Activated CD8-positive, alpha-beta T cell treated with anti-CD3 and anti-CD28 coated beads for 36 hours (primary cell): ENCODE results near the gene KIF7. TPM values are rescaled to one million over a fixed set of nuclear protein-coding genes. Genes with fewer than 3 reads are reported as not detected.

Source experiments
- ATAC-seq: fragments of 200-7000 bp; cut with Tn5 transposase; one replicate; pipeline ENCODE4 v1.10.0; 2021; ENCODE audit warnings: mild to moderate bottlenecking, moderate library complexity
- CTCF ChIA-PET: fragments of 350-600 bp; sonication (Branson Sonifier 250); formaldehyde crosslinking; loops from one replicate; lab custom pipeline; 2021; ENCODE audit warnings: antibody characterized with exemption; lab: Charles Lee
- POLR2A ChIA-PET: fragments of 350-600 bp; sonication (Branson Sonifier 250); formaldehyde crosslinking; loops from one replicate; lab custom pipeline; 2021; ENCODE audit warnings: antibody characterized with exemption; lab: Charles Lee
- DNase-seq: peaks from one replicate; pipeline ENCODE4 v3.0.0-alpha.2; 2020
- H3K27ac Mint-ChIP-seq: one replicate; pipeline ENCODE4 v1.8.0; 2021; ENCODE audit warnings: mild to moderate bottlenecking, mixed read lengths
- H3K27me3 Mint-ChIP-seq: one replicate; pipeline ENCODE4 v1.8.0; 2021; ENCODE audit warnings: mixed read lengths
- H3K36me3 Mint-ChIP-seq: one replicate; pipeline ENCODE4 v1.8.0; 2021; ENCODE audit warnings: low read depth, mixed read lengths
- H3K4me1 Mint-ChIP-seq: one replicate; pipeline ENCODE4 v1.8.0; 2021; ENCODE audit warnings: low read depth, mixed read lengths
- H3K4me3 Mint-ChIP-seq: one replicate; pipeline ENCODE4 v1.8.0; 2021; ENCODE audit warnings: mild to moderate bottlenecking, moderate library complexity, mixed read lengths
- H3K9me3 Mint-ChIP-seq: one replicate; pipeline ENCODE4 v1.8.0; 2021; ENCODE audit warnings: mixed read lengths
- intact Hi-C: fragments of 100-400 bp; cut with micrococcal nuclease; formaldehyde crosslinking; loops from one replicate; pipeline ENCODE4 v1.10.0; 2022
- total RNA-seq, 2 experiments: library from RNA; stranded (reverse); gene quantifications; one replicate each; pipeline ENCODE4 v1.2.3, GENCODE V29; 2021
- TF ChIP-seq, protein P1 (sequence below): fragments of 200-600 bp; IDR thresholded peaks from one replicate; pipeline ENCODE4 v1.8.0; 2022; ENCODE audit warnings: antibody characterized with exemption, mild to moderate bottlenecking

Gene KIF7
- total RNA-seq, 2 experiments from 2014 or later = 2.7 to 3.7 TPM

DNA sequence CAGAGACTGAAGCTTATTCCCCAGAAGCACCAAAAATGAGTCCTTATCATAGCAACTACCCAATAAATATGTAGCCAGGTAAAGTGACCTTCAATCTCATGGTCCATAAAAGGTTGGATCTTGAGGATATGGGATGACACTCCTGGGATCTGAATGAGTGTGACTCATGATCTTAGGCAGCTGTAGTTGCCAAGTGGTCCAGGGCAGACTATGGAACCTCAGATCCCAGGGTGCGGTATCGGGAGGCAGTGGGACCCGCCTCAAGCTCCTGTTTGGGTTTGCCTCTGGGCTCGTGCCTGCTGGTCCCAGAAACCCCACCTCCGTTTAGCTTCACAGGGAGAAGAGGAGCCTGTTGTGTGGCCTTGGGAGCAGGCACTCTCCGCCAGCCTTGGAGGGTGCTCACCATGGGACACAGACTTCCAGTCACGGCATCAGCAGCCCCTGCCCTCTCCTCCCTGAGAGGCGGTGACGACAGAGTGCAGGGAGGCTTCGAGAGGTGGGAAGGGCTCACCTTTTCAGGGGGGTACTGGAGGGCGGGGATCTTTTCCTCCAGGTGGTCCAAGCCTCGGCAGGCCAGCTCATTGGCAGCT is 15.8 kb upstream of the KIF7 start:
- CTCF ChIA-PET = interaction anchor here (1.2 to 3.2 kb wide), 2 partner anchors 13 kb away, joined by 3 to 13 read pairs; no protein-coding TSS in a partner anchor
- Mint-ChIP-seq H3K4me3 (no peak overlapping the region), H3K27ac (no peak overlapping the region), H3K4me1 (peaks cover 3% of the 10 kb centered on the region), H3K36me3 (no peaks in the 10 kb centered on the region), H3K9me3 (no peaks in the 10 kb centered on the region), H3K27me3 (peaks cover 7% of the 10 kb centered on the region)
- no peak for DNase-seq
- intact Hi-C loops = no loop called here
- TF ChIP-seq, protein P1, sequence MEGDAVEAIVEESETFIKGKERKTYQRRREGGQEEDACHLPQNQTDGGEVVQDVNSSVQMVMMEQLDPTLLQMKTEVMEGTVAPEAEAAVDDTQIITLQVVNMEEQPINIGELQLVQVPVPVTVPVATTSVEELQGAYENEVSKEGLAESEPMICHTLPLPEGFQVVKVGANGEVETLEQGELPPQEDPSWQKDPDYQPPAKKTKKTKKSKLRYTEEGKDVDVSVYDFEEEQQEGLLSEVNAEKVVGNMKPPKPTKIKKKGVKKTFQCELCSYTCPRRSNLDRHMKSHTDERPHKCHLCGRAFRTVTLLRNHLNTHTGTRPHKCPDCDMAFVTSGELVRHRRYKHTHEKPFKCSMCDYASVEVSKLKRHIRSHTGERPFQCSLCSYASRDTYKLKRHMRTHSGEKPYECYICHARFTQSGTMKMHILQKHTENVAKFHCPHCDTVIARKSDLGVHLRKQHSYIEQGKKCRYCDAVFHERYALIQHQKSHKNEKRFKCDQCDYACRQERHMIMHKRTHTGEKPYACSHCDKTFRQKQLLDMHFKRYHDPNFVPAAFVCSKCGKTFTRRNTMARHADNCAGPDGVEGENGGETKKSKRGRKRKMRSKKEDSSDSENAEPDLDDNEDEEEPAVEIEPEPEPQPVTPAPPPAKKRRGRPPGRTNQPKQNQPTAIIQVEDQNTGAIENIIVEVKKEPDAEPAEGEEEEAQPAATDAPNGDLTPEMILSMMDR = no peak
- ATAC-seq = no peak
- POLR2A ChIA-PET = interaction anchor here (0.6 kb wide), 1 partner anchor 41 kb away, joined by 3 read pairs; no protein-coding TSS in a partner anchor

DNA sequence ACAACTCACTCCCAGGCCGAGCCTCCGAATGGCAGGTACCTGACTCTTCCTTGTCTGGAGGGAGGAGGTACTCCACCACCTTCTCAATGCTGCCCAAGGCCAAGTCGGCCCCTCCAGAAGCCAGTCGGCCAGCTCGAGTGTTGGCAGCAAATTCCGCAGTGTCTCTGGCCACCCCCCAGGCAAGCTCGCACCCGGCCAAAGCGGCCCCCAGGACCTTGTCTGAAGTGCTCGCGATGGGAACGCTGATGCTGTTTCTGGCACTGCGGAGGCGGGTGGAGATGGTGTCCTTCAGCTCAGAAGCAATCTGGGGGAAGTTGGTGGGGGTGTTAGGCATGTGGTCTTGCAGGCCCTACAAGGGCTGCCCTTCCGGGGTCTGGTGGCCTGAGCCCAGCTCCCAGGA is 14.7 kb upstream of the KIF7 start:
- CTCF ChIA-PET = interaction anchor here (0.6 to 1.2 kb wide), 2 partner anchors 12 to 43 kb away, joined by 3 read pairs; no protein-coding TSS in a partner anchor

DNA sequence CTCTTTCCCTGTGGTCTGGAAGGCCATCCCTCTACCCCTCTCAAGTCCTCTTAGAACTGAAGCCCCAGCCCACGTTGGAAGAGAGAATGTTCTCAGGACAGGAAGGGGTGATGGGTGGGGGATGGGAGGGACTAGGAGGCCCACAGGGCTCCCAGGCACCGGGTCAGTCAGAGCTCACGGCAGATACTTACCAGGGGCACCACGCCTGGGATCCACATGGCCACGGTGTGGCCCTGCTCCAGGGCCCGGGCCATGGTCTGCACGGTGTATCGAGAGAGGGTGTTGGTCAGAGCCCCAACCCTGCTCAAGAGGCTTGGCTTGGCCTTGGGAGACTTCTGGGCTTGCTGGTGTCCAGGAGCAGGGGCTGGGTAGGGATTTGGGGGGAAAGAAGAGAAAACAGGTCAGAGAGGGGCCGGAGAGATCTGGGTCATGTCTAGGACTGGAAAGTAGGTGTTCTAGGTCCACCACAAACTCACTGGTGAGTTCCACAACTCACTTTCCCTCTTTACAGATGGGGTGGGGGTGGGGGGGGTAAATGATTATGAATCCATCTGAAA is 14.1 kb upstream of the KIF7 start:
- DNase-seq = no peak
- Mint-ChIP-seq H3K27me3 (peaks cover 15% of the 10 kb centered on the region), H3K9me3 (no peaks in the 10 kb centered on the region), H3K4me1 (peaks cover 4% of the 10 kb centered on the region), H3K4me3 (no peak overlapping the region), H3K27ac (no peak overlapping the region), H3K36me3 (no peaks in the 10 kb centered on the region)
- TF ChIP-seq, protein P1 = no peak
- ChIA-PET POLR2A (no interaction called here), CTCF (interaction anchor here (0.6 kb wide), 1 partner anchor 43 kb away, joined by 3 read pairs; no protein-coding TSS in a partner anchor)
- no peak for ATAC-seq
- intact Hi-C loops = no loop called here

More for the DNA sequence above, 14.7 kb upstream of the KIF7 start:
- DNase-seq = no peak
- POLR2A ChIA-PET = no interaction called here
- Mint-ChIP-seq H3K36me3 (no peaks in the 10 kb centered on the region), H3K27ac (no peak overlapping the region), H3K9me3 (no peaks in the 10 kb centered on the region), H3K4me3 (no peak overlapping the region), H3K27me3 (peaks cover 9% of the 10 kb centered on the region), H3K4me1 (peaks cover 4% of the 10 kb centered on the region)
- intact Hi-C loops = no loop called here
- TF ChIP-seq, protein P1 = no peak
- no peak for ATAC-seq

DNA sequence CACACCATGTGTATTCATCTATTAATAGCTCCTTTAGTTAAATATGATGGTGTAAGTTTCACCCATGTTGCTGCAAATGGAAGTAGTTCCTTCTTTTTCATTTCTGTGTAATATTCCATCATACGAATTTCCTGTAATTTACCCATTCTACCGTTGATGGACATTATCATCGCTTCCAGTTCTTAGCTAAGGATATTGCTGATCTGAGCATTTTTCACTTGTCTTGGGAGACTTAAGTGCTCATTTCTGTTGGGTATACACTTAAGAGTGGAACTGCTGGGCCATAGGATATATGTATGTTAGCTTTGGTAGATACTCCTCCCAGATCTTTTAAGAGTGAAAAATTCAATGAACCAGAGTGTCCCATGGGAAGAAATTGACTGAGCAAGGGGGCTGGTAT is 12.9 kb upstream of the KIF7 start:
- POLR2A ChIA-PET = no interaction called here
- DNase-seq (no peak), ATAC-seq (no peak)
- Mint-ChIP-seq H3K9me3 (no peaks in the 10 kb centered on the region), H3K27me3 (peaks cover 18% of the 10 kb centered on the region), H3K27ac (no peak overlapping the region), H3K4me1 (peaks cover 4% of the 10 kb centered on the region), H3K4me3 (no peak overlapping the region), H3K36me3 (no peaks in the 10 kb centered on the region)
- TF ChIP-seq, protein P1 = no peak
- CTCF ChIA-PET = interaction anchor here (0.7 kb wide), 1 partner anchor 238 kb away, joined by 3 read pairs; no protein-coding TSS in a partner anchor
- intact Hi-C loops = no loop called here

DNA sequence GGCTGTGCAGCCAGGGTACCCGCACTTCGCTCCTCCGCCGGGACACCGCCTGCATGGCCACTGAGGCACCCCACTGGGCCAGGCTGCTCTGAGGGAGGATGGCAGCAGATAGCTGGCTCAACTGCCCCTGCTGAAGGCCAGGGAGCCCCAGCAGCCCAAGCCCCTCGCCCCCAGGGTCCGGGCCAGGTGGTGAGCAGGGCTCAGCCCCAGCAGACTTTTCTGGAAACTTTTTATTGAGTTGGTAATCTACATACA is 12.4 kb upstream of the KIF7 start:
- Mint-ChIP-seq H3K9me3 (no peaks in the 10 kb centered on the region), H3K36me3 (no peaks in the 10 kb centered on the region), H3K27me3 (peaks cover 19% of the 10 kb centered on the region), H3K27ac (no peak overlapping the region), H3K4me1 (peaks cover 4% of the 10 kb centered on the region), H3K4me3 (no peak overlapping the region)
- DNase-seq (no peak), ATAC-seq (no peak)
- POLR2A ChIA-PET = no interaction called here
- intact Hi-C loops = no loop called here
- CTCF ChIA-PET = no interaction called here
- TF ChIP-seq, protein P1 = no peak
